ENCODE results near the gene AK4.

DNA sequence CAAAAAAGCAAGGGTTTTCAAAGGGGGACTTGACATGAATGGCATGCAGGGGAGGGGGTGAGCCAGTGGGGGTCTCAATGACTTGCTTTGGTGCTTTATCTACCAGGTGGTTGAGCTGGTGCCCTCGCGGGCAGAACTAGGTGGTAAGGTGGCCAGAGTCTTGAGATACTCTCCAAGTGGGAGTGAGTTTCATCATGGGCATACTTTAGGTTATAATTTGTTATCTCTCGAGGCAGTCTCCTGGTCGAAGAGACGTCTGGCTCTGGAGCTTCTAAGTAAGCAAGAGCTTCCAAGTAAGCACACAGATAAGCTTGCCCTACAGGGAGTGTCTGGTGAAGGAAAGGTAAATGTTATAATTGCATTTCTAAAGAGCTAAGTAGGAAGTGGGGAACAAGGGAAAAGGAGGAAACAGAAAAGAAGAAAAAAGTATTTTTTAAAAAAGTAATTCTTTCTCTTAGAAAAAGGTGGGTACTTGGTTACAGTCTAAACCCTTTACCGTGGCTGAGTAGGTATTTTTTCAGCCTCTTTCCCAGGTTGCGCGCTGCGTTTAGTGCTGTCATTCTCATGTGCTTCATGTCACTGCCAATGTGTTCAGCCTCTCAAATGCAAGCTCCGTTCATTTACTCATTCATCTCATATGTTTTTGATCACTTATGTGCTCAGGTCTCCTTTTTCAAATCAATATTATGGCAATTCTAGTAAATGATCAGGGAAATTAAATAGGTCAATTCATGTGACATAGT, 129.8 kb downstream of the AK4 start:
- TF ChIP-seq TAF1 (IDR thresholded peaks at IDR 0.05; ENCODE audit: borderline replicate concordance, low read depth, low read length) (no peak), POLR2A (IDR thresholded peaks at IDR 0.05; ENCODE audit: low read depth, low read length) (no peak), POLR2AphosphoS5 (IDR thresholded peaks at IDR 0.05; ENCODE audit: low read depth, low read length) (no peak)
